NB4 (cell line): Measurements from ENCODE around the gene DHX57.

Experiments
- POLR2A ChIP-seq: IDR thresholded peaks from 2 replicates; pipeline ENCODE4 v1.6.1; 2011; ENCODE audit warnings: mild to moderate bottlenecking; ENCODE audit not compliant: insufficient read length; ENCODE audit errors: extremely low read depth
- TF ChIP-seq, protein P1 (sequence below): IDR thresholded peaks from one replicate; pipeline ENCODE4 v1.5.1; 2012; ENCODE audit warnings: low read depth, low read length

DNA sequence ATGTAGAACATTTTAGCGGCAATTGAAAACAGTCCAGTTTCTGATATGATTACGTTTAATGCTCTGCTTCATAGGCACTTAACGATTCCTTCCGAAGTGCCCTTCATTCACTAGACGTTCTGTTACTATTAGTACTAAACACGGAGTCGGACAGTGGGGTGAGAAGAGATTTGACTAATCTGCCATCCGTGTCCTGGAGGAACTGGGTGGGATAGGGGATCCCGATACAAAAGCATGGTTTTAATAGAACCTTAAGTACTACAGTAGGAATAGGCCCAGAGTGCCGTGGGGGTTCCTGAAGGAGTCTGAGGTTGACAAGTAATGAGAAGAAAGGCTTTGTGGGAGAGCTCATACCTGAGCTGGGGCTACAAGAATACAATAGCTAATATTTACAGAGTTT, 673 bp upstream of the DHX57 start:
- TF ChIP-seq POLR2A = no peak
- TF ChIP-seq, protein P1, sequence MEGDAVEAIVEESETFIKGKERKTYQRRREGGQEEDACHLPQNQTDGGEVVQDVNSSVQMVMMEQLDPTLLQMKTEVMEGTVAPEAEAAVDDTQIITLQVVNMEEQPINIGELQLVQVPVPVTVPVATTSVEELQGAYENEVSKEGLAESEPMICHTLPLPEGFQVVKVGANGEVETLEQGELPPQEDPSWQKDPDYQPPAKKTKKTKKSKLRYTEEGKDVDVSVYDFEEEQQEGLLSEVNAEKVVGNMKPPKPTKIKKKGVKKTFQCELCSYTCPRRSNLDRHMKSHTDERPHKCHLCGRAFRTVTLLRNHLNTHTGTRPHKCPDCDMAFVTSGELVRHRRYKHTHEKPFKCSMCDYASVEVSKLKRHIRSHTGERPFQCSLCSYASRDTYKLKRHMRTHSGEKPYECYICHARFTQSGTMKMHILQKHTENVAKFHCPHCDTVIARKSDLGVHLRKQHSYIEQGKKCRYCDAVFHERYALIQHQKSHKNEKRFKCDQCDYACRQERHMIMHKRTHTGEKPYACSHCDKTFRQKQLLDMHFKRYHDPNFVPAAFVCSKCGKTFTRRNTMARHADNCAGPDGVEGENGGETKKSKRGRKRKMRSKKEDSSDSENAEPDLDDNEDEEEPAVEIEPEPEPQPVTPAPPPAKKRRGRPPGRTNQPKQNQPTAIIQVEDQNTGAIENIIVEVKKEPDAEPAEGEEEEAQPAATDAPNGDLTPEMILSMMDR = no peak
